ENCODE data around the gene TNFAIP2.
"Not testable (repeated sequence)": the region's sequence is repeated elsewhere in the genome, so short reads cannot be mapped to it uniquely, and the experiment has no call there.

TNFAIP2 gene

DNA sequence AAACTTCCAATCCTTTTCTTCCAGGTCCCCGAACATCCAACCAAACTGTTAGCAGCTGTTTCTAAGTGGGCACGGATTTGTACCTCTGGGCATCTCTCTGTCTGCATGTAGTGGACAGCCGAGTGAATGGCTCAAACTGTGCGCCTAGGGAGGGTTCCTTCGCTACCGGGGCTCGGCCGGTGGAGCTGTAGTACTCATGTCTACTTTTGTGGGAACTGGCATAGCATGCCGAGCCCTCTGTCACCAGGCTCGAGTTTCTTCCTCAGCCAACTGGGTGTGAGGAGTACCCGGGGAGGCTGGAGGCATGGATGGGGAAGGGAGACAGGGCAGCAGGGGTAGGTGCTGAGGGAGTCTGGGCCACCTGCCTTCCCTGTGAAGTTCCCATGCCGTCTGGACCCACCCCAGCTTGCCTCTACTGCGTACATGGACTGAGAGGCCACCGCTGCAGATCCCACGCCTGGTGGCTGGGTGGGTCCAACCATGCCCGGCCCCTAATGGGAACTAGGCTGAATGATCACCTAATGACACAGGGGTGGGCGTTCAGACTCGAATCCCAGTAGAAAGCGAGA is 23.0 kb downstream of the TNFAIP2 start:
- no peak overlapping the region for H3K27ac Mint-ChIP-seq
- intact Hi-C loops (cut with micrococcal nuclease), result no loop called here
- H3K36me3 Mint-ChIP-seq (ENCODE audit: low read depth), result no peaks in the 10 kb centered on the region
- no peak overlapping the region for H3K4me3 Mint-ChIP-seq
- peaks cover 27% of the 10 kb centered on the region for H3K27me3 Mint-ChIP-seq
- no peaks in the 10 kb centered on the region for H3K9me3 Mint-ChIP-seq
- peaks cover under 1% of the 10 kb centered on the region for H3K4me1 Mint-ChIP-seq (ENCODE audit: low read depth)

DNA sequence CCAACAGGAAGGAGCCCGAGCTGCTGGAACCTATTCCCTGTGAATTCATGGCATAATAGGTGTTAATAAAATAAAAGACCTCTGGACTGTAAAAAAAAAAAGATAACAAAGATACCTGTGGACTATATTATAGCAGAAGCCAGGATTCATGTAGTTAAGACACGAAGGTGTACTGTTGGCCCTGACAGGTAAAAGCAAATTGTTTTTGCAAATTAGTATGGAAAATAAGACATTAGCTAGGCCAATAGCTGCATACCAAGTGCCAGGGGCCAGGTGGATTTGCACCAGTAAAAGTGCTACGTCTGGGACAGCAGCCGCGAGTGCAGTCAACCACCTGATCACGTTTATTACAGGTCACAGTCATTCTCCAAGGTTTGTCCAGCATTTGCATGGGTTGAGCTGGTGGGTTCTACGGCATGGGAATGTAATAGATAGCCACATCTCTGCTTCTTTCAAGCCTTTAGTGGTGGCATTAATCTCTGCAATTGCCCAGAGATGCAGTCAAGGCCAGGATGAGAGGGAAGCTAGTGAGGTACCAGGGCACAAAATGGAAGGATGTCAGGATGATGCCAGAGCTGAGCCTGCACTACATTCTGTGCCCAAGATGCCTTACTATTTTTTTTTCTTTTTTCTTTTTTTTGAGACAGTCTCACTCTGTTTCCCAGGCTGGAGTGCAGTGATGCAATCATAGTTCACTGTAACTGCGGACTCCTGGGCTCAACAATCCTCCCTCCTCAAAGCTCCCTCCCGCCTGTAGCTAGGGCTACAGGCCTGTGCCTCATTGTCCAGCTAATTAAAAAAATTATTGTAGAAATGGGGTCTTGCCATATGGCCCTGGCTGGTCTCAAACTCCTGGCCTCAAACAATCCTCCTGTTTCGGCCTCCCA is 26.3 kb downstream of the TNFAIP2 start:
- Mint-ChIP-seq H3K36me3 (ENCODE audit: low read depth) (no peaks in the 10 kb centered on the region), H3K27me3 (peaks cover 18% of the 10 kb centered on the region), H3K4me3 (no peak overlapping the region), H3K27ac (no peak overlapping the region), H3K4me1 (ENCODE audit: low read depth) (peaks cover 2% of the 10 kb centered on the region), H3K9me3 (no peaks in the 10 kb centered on the region)
- intact Hi-C loops (cut with micrococcal nuclease), result no loop called here

DNA sequence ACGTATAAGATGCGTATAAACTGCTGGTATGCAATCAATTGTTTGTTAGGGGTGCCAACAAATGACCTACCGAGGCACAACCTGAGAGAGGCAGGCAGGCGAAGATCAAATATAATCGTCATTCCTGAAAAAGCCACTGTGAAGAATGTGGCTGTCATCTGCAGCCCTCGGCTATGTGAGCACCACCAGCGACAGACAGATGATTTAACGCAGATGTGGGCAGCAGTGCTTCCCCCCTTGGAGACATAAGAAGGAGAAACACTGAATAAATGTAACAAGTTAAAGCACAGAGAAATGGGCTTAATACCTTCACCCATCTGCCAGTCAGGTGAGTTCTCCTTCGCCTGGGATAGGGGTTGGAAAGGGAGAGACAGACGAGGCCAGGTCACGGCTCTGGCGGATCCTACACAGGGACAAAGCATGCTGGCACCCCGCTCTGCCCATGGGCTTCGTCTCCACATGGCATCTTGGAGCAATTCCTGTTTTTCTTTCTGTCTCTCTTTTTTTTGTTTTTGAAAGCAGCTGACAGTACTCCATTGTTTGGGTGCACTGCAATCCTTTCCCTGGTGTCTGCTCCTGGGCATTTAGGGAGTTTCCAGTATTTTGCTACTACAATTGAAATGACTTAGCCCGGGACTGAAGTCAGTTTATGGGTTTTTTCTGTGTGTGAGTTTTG is 28.1 kb downstream of the TNFAIP2 start:
- intact Hi-C loops (cut with micrococcal nuclease), result no loop called here
- Mint-ChIP-seq H3K4me3 (no peak overlapping the region), H3K27me3 (peaks cover 16% of the 10 kb centered on the region), H3K36me3 (ENCODE audit: low read depth) (no peaks in the 10 kb centered on the region), H3K4me1 (ENCODE audit: low read depth) (peaks cover 9% of the 10 kb centered on the region), H3K27ac (no peak overlapping the region), H3K9me3 (no peaks in the 10 kb centered on the region)

DNA sequence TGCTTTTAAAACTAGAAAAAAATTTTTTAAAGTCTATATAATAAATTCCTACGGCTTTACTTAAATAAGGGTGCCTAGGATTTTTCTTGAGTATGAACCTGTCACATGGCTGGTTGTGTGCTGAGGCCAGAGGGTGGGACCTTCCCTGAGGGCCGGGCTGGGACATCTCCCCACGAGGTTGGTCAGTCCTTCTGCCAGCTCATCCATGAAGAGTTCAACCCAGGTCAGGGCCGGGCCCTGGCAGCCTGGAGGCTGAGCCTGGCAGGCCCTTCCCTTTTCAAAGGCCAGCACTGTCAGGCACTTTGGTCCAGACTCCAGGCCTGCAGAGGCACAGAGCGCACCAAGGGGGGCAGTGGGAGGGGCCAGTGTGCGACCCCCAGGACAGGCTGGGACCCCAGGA is 31.7 kb downstream of the TNFAIP2 start:
- intact Hi-C loops (cut with micrococcal nuclease), result no loop called here
- no peaks in the 10 kb centered on the region for H3K36me3 Mint-ChIP-seq (ENCODE audit: low read depth)
- no peak overlapping the region for H3K27ac Mint-ChIP-seq
- H3K9me3 Mint-ChIP-seq, result no peaks in the 10 kb centered on the region
- H3K4me1 Mint-ChIP-seq (ENCODE audit: low read depth), result peaks cover 9% of the 10 kb centered on the region
- H3K4me3 Mint-ChIP-seq, result no peak overlapping the region
- H3K27me3 Mint-ChIP-seq, result peaks cover 29% of the 10 kb centered on the region

DNA sequence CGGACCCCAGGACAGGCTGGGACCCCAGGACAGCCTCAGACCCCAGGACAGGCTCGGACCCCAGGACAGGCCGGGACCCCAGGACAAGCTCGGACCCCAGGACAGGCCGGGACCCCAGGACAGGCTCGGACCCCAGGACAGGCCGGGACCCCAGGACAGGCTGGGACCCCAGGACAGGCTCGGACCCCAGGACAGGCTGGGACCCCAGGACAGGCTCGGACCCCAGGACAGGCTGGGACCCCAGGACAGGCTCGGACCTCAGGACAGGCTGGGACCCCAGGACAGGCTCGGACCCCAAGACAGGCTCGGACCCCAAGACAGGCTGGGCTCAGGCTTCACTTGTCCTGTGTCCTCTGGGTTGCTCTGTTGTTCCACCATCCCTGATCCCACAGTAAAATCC is 32.2 kb downstream of the TNFAIP2 start:
- H3K36me3 Mint-ChIP-seq (ENCODE audit: low read depth); H3K27ac Mint-ChIP-seq; H3K4me3 Mint-ChIP-seq; H3K4me1 Mint-ChIP-seq (ENCODE audit: low read depth); intact Hi-C loops (cut with micrococcal nuclease); H3K9me3 Mint-ChIP-seq: not testable (repeated sequence)
- H3K27me3 Mint-ChIP-seq, result peaks cover 29% of the 10 kb centered on the region

DNA sequence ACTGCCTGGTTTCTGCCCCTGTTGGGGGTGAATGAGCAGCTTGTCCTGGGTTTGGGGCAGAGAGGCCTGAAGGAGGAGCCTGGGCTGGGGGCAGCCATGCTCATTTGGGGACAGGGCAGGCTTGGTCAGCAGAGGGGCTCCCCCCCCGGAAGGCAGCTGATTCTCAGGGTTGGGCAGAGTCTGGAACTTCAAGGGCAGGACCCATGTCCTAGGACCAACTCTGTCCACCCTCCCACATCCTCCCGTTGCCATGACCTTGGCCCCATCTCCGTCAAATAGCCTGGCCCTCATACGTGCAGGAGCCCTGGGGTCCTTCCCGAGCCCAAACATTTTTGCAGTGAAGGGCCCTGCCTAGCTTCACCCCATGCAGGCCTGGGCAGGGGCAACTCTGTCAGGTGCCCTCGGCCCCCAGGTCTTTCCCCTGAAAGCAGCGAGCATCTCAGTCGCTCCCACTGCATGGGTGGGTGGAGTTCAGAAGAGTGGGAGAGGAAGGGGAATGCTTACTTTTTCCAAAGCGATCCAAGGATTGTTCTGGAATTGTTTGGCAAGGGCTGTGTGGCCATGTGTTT is 32.6 kb downstream of the TNFAIP2 start:
- Mint-ChIP-seq H3K4me1 (ENCODE audit: low read depth) (peaks cover 9% of the 10 kb centered on the region), H3K27ac (peak overlapping the region; percentile 4), H3K36me3 (ENCODE audit: low read depth) (no peaks in the 10 kb centered on the region), H3K9me3 (no peaks in the 10 kb centered on the region), H3K27me3 (peaks cover 31% of the 10 kb centered on the region), H3K4me3 (no peak overlapping the region)
- intact Hi-C loops (cut with micrococcal nuclease), result no loop called here

DNA sequence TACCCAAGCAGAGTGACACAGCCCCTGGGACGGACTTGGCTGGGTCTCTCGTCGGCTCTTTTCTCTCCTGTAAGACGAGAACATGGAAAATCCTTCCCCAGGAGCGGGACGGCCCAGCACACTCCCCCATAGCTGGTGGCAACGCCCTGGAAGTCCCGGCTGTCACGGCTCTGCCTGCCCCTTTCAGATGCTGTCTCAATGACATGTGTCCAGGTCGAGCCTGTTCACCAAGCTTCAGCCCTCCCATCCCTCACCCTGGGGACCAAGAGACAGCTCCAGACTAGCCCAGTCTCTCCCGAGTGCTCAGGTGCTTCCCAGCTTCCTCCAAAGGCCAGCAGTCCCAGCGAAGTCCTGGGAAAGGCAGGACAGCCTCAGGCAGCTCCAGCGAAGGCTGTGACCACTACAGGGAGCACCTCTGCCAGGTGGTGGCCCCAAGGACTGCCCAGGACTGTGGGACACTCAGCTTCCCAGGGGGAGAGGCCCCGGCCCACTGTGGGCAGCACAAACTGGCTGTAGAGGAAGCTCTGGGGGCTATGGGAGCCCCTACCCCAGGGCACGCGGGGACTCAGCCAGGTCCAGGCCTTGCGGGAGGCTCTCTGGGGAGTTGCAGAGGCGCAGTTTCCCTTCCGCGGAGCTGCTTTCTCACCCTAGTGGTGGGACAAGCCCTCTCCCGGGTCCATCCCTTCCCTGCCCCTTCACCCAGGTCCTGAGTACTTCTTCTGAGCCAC is 33.6 kb downstream of the TNFAIP2 start:
- no peaks in the 10 kb centered on the region for H3K9me3 Mint-ChIP-seq
- peaks cover 22% of the 10 kb centered on the region for H3K27me3 Mint-ChIP-seq
- H3K4me1 Mint-ChIP-seq (ENCODE audit: low read depth), result peaks cover 9% of the 10 kb centered on the region
- H3K27ac Mint-ChIP-seq, result no peak overlapping the region
- intact Hi-C loops (cut with micrococcal nuclease), result no loop called here
- H3K36me3 Mint-ChIP-seq (ENCODE audit: low read depth), result no peaks in the 10 kb centered on the region
- no peak overlapping the region for H3K4me3 Mint-ChIP-seq

DNA sequence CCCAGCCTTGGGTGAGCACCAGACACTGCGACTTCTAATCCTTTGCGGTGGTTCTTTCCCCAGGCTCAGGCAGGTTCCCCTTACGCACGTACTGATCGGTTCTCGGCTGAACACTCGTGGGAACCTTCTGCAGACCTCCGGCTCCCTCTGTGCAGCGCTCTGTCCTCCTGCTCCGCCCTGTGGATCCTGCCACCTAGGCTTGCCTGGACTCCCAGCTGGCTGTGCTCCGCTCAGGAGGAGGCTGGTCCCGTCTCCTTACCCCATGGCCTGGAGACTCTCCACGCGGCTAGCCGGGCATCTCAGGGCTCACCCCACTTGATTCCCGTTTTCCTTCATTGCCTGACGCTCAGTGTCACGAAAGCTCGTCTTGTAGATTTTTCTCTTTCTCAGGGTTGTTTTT is 34.7 kb downstream of the TNFAIP2 start:
- Mint-ChIP-seq H3K36me3 (ENCODE audit: low read depth) (no peaks in the 10 kb centered on the region), H3K27me3 (peaks cover 17% of the 10 kb centered on the region), H3K27ac (no peak overlapping the region), H3K9me3 (no peaks in the 10 kb centered on the region), H3K4me3 (no peak overlapping the region), H3K4me1 (ENCODE audit: low read depth) (peaks cover 9% of the 10 kb centered on the region)
- intact Hi-C loops (cut with micrococcal nuclease), result no loop called here

DNA sequence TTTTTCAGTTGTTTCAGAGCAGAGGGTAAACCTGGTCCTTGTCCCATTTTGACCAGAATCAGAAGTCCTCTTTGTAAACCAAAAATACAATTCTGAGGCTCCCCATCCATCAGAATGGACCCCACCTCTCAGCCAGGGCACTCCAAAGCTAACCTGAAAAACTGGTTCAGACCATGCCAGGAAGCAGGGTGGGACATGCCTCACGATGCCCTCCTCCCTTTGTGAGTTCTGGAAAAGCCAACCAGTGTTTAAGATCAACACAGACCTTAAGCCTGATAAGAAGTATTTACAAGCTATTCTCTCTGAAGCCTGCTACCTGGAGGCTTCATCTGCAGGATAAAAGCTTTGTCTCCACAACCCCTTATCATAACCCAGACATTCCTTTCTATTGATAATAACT is 35.4 kb downstream of the TNFAIP2 start:
- Mint-ChIP-seq H3K36me3 (ENCODE audit: low read depth) (no peaks in the 10 kb centered on the region), H3K27ac (no peak overlapping the region), H3K27me3 (peaks cover 18% of the 10 kb centered on the region), H3K4me1 (ENCODE audit: low read depth) (peaks cover 9% of the 10 kb centered on the region), H3K4me3 (no peak overlapping the region), H3K9me3 (no peaks in the 10 kb centered on the region)
- intact Hi-C loops (cut with micrococcal nuclease), result no loop called here

DNA sequence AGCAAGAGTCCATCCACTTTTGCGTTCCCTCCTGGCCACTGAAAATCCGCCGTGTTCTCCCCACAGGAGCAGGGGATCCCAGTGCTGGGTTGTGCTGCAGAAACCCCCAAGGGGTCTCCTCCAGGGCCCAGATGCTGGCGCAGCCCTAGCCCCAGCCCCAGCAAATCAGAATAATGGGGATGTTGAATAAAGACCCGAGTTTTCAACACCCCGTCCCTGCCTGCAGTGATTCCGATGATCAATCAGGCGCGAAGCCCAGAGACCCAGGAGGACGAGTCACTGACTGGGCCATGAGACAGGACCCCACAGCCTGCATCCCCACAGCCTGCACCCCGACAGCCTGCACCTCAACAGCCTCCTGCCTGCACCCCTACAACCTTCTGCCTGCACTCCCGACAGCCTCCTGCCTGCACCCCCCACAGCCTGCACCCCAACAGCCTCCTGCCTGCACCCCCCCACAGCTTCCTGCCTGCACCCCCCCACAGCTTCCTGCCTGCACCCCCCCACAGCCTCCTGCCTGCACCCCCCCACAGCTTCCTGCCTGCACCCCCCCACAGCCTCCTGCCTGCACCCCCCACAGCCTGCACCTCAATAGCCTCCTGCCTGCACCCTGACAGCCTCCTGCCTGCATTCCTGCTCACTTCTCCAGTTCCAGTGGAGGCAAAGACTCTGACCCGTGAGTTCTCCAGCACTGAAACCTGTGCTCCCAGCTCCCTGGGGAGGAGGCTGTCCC is 37.2 kb downstream of the TNFAIP2 start:
- Mint-ChIP-seq H3K27me3 (peaks cover 18% of the 10 kb centered on the region), H3K4me3 (no peak overlapping the region)
- intact Hi-C loops (cut with micrococcal nuclease), result no loop called here

DNA sequence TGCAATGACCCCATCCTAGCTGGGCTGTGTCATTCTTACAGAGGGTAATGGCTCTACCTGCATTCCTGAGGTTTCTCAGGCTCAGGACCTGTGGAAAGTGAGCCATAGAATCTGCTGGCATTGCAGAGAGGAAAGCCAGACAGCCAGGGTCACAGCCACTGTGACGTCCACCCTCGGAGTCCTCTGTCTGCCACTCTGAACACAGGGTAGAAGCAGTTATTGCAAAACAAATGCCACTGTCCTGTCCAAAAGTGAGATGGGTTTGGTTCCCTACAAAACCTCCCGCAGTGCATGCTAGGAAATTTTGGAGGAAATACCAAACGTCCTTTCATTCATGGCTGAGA is 37.8 kb downstream of the TNFAIP2 start:
- Mint-ChIP-seq H3K4me1 (ENCODE audit: low read depth) (no peaks in the 10 kb centered on the region), H3K4me3 (no peak overlapping the region), H3K27me3 (peaks cover 18% of the 10 kb centered on the region), H3K9me3 (no peaks in the 10 kb centered on the region), H3K27ac (no peak overlapping the region), H3K36me3 (ENCODE audit: low read depth) (no peaks in the 10 kb centered on the region)
- intact Hi-C loops (cut with micrococcal nuclease), result no loop called here

More for the DNA sequence above, 37.2 kb downstream of the TNFAIP2 start:
- H3K36me3 Mint-ChIP-seq (ENCODE audit: low read depth), result no peaks in the 10 kb centered on the region
- H3K9me3 Mint-ChIP-seq, result no peaks in the 10 kb centered on the region
- H3K27ac Mint-ChIP-seq, result no peak overlapping the region
- no peaks in the 10 kb centered on the region for H3K4me1 Mint-ChIP-seq (ENCODE audit: low read depth)

DNA sequence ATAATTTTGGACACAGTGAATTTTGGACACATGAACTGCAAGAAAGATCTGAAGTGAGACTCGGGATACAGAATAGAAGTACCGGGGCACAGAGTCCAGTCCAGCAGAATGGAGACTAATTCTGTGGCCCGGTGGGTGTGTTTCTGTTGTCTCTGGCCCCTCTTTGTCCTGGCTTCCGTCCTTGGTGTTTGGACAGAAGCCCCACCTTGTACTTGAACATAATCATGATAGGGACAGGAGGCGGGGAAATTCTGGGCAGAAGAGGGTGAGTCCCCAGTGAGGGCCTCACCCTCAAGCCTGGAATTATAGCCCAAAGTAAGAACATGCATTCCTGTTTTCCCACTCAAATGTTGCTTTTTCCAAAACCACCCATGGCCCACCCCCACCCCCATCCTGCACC is 39.9 kb downstream of the TNFAIP2 start:
- no peaks in the 10 kb centered on the region for H3K36me3 Mint-ChIP-seq (ENCODE audit: low read depth)

DNA sequence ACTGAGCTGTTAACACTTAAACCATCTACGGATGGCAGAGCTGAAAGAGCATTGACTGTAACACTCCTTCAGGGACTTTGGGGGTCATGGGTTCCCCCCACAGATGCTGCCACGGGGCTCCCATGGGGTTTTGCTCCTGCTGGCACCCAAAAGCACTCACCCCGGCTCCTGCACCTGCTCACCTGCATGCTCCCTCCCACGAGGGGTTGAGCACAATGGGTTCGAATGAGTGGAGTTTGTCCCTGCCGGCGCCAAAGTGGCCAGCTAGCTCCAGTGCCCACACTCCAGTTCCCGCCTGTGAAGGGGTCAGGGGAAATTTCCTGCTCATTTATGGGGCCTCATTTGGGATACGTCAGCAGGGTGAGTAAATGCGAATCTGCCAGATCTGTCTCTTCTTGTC is 40.7 kb downstream of the TNFAIP2 start:
- H3K9me3 Mint-ChIP-seq, result no peaks in the 10 kb centered on the region
- H3K27ac Mint-ChIP-seq, result no peak overlapping the region
- H3K27me3 Mint-ChIP-seq, result peaks cover 8% of the 10 kb centered on the region
- intact Hi-C loops (cut with micrococcal nuclease), result no loop called here
- H3K36me3 Mint-ChIP-seq (ENCODE audit: low read depth), result no peaks in the 10 kb centered on the region
- H3K4me3 Mint-ChIP-seq, result no peak overlapping the region
- no peaks in the 10 kb centered on the region for H3K4me1 Mint-ChIP-seq (ENCODE audit: low read depth)

More for the DNA sequence above, 39.9 kb downstream of the TNFAIP2 start:
- no peaks in the 10 kb centered on the region for H3K9me3 Mint-ChIP-seq
- no peak overlapping the region for H3K27ac Mint-ChIP-seq
- H3K4me1 Mint-ChIP-seq (ENCODE audit: low read depth), result no peaks in the 10 kb centered on the region
- intact Hi-C loops (cut with micrococcal nuclease), result no loop called here
- no peak overlapping the region for H3K4me3 Mint-ChIP-seq
- peaks cover 12% of the 10 kb centered on the region for H3K27me3 Mint-ChIP-seq

All from dendritic cell treated with granulocyte-macrophage colony-stimulating factor and Interleukin-4, amounts not matched to agents 40 ng/mL and 50 ng/mL, for 4 days (primary cell).